Limb (tissue), 2 donors: ENCODE measurements around the gene ILK.
A peak's percentile ranks its signal among the peaks of the same experiment; 100 is the strongest.

Experiments
- DNase-seq, 2 donors: peaks; one replicate each; pipeline ENCODE4 v3.0.0-alpha.2; 2016; ENCODE audit errors: extremely low spot score in 2 of 2

Gene ILK

DNA sequence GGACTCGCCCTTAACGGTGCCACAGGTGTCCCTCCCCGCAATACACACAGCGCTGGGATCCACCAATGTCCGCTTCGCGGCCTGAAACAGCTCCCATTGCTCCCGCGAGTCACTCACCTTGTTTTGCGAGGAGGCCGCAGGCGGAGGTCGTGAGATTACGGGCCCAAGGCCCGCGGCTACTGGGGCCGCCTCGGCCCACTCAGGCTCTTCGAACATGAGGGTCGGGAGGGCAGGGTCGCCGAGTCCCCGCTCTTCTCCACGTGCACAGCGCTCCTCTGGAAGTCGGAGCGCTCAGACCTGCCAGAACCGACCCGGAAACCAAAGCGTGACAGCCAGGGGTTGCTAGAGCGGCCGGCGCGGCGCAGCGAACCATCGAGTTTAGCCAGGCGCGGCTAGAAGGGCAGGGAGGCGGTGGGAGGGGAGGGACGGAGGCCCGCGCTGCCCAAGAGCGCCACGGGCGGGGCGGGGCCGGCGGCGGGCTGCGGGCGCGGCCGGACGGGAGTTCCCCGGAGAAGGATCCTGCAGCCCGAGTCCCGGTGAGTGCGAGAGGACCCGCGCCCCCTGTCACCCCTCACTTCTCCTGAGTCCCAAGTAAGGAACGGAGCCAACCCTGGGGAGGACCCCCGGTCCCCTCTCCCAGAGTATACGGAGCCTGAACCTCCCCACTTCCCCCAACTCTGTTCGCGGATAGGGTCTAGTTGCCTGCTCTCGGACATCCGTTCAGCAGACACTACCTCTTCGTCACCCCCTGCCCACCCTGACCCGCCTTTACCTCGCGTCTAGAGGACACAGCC is at the start of gene ILK, which contains the start of gene RRP8:
Gene ILK, plus strand, starts transcription at position 488 of the 794 bp plus-strand sequence. CDS start 498 bp downstream, outside the sequence.
Gene RRP8, minus strand, starts transcription at position 330 of the 794 bp plus-strand sequence. Its CDS starts 114 bp downstream, at position 216.
- DNase-seq: peak; percentile 92 to 93

DNA sequence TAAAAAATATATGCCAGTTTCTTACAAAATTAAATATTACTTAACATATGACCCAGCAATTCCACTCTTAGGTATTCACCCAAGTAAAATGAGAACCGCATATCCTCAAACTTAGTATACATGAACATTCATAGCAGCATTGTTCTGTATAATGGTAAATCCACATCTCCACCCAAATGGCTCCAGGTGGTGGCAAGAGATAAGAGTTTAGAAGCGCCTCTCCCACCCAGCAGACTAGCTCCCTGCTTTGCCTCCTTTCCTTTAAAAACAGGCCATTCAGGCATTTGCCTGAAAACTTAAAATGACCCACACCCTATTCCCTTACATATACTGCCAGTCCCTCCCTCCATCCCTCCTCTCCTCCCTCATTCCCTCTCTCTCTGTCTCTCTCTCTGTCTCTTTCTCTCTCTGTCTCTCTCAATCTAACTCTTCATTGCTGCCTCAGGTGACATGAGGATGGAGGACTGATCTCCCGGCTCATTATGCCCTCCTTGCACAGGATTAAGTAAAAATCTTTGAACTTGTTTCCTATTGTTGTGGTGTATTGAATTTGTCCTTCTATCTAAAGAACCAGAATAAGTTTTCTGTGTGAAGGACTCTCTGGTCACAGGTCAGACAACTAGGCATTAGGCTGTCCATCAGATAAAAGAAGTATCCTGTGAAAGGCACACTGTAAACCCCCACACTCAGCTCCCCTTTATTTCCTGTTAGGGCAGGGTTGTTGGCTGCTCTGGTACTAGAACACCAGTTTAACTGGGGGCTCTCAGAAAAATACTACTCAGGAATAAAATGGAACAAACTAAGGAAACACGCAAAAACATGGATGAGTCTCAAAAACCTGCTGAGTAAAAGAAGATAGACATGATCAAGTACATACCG is 48.5 kb upstream of the ILK start:
- no peak for DNase-seq

DNA sequence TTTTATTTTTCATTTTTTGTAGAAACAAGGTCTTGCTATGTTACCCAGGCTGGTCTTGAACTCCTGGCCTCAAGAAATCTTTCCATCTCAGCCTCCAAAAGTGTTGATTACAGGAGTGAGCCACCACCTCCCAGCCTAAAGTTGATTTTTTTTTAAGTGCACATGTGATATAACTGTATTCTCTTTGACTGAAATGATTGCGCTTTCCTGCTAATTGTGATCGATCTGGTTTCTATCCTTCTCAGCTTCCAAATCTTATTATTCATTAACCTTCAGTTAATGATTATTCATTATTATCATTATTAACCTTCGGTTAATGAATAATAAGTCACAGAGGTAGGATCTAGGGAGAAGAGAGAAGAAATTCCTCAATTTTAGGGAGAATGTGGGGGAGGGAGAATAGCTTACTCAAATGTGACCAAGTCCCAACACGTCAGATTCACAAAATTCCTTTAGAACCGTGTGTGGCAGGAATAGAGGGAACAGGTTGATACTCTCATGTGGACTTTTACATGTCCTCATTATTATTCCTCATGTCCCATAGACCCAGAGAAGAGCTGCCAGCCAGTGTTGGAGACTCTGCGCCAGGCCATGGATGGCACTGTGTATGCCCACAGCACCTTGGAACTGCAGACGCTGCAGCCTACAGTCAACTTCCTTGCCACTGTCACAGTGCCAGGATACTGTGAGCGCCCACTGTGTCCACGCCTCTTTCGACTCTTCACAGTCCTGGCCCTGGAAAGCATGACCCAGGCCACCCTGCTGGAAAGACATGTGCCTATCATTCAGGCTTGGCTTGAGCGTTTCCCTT is 47.2 kb upstream of the ILK start:
- DNase-seq: no peak

DNA sequence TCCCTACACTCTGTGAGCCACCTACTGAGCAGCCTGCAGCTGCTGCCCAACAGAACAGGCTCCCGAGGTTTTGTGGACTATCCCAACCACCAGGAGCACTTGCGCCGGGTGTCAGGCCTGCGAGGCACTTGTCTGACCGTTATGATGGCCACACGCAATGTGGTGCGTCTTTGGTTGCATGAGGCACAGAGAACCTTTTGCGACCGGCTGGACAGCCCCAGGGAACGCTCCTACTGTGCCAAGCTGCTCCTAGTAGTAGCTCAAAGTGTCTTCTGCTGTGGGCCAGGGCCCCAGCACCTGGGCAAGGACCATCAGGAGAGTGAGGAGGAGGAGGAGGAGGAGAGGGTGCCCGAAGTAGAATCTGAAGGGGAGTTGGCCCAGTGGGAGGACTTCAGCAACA is 46.5 kb upstream of the ILK start:
- DNase-seq: no peak

GRCh38 chr11:6557761-6558674 is 45.6 kb upstream of the ILK start:
- no peak for DNase-seq

DNA sequence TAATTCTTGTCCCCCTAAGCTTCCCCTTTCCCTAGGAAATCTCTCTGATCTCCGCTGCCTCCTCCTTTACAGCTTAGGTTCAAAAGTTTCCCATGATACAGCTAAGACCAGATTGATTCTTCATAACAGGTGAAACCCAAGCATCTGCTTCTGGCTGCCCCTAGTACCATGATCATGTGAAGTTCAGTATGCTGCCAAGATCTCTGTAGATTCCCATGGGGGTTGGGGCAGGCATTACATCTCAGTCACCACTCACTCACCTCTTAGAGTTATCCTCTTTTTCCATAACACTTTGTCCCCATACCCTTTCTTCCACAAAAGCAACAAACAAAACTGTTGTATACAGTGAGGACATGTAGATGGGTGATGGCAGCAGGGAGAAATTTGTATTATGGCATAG is 44.2 kb upstream of the ILK start:
- no peak for DNase-seq

- no peak for DNase-seq
These were observed 42.3 kb upstream of the ILK start for GRCh38 chr11:6561288-6561687.

GRCh38 chr11:6563121-6563619 is 40.4 kb upstream of the ILK start:
- no peak for DNase-seq

- no peak for DNase-seq
These were observed 39.9 kb upstream of the ILK start for GRCh38 chr11:6563667-6564066.

DNA sequence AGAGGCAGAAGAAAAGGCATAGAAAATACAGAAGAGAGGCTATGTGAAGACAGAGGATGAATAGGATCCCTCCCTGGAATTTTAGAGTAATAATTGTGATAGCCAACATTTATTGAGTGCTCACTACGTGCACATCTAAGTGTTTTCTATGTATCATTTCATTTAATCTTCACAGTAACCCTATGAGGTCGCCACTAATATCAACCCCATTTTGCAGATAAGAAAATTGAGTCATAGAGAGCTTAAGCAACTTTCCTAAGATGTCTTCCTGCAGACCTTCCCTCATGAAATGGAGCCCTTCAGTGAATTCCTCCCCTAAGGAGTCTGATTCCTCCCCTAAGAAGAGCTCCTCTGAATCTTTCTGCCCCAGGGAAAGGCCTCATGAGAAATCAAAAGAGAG is 38.2 kb upstream of the ILK start:
- no peak for DNase-seq

- no peak for DNase-seq
These were observed 37.4 kb upstream of the ILK start for GRCh38 chr11:6565988-6566703.

DNA sequence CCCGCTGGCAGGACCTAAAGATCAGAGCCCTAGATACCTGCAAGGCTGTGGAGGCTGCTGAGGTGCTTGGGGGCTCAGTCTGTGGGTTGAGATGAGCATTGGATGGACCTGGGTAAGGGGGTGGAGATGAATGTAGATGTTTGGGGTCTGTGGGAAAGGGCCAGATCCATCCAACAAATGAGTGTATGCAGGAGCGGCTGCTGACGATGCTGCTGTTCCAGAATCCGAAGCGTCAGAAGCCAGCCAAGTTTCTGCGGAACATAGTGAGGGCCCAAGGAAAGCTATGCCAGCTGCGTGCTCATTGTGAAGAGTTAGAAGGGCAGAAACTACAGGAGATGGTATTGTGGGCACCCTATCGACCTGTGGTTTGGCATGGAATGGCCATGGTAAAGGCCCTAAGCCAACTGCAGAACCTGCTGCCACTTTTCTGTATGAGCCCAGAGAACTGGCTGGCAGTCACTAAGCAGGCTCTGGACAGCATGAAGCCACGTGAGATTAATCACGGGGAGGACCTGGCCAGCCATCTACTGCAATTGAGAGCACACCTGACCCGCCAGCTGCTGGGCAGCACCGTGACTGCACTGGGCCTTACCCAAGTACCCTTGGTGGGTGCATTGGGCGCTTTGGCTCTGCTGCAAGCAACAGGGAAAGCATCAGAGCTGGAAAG is 36.7 kb upstream of the ILK start:
- DNase-seq: no peak

GRCh38 chr11:6567371-6567745 is 36.2 kb upstream of the ILK start:
- peak in 1 of 2 donors; percentile 21 for DNase-seq

DNA sequence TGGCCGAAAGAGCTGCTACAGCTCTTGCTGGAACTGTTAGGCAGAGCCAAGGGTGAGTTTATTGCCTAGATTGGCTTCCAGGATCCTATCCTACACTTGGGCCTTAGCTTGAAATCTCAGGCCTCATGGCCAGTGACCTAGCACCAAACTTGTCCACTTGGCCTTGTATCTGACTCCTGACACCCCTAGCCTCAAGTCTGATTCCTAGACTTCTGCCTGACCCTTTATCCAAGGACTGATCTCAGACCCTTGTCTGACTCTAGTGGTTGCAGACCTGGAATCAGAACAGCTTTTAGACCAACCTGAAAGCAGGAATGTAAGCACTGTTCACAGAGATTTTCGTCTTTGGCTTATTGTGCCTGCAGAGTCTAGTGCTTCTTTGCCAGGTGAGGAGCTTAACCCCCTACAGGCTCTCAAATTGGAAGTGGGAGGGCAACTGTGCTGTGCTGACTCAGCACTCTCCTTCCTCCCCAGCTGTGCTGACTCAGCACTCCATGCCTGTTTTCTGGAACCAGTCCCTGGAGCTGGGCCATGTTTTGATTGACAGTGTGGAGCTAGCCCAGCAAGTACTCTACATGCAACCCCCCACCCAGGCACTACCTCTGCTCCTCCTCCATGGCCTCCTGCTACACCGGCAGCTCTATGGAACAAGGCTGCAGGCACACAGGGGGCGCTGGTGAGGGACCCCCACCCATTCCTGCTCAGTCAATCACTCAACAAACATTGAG is 35.2 kb upstream of the ILK start:
- peak; percentile 19 to 70 for DNase-seq

- DNase-seq: no peak
These were observed 33.9 kb upstream of the ILK start for GRCh38 chr11:6569706-6570105.

- DNase-seq: peak in 1 of 2 donors; percentile 24
These were observed 32.7 kb upstream of the ILK start for GRCh38 chr11:6570691-6571427.

DNA sequence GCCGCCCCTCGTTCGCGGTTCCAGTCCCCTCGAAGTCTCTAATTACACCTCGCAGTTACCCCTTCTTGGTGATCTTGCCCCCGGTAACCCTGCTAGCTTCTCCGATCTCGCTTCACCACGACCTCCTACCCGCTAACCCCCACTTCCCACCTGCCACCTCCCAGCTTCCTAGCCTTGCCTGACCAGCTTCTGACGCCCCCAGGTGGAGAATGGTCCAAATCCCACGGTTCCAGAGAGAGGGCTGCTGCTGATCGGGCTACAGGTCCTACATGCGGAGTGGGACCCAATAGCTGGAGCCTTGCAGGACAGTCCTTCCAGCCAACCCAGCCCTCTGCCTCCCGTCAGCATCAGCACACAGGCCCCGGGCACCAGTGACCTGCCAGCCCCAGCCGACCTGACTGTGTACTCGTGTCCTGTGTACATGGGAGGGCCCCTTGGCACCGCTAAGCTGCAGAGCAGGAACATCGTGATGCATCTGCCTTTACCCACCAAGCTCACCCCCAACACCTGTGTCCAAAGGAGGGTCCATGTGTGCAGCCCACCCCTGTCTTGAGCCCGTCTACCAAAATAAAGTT is 32.1 kb upstream of the ILK start:
- DNase-seq: no peak
